DOHH2 (cell line): Measurements from ENCODE around the gene NANS.

ENCODE experiments used
- EZH2phosphoT487 ChIP-seq: fragments of 200-600 bp; sonication (generic); IDR thresholded peaks from 2 replicates; pipeline ENCODE4 v1.6.1; 2017; ENCODE audit warnings: borderline replicate concordance, mild to moderate bottlenecking, antibody characterized with exemption, low read length, moderate library complexity, mixed read lengths
- TF ChIP-seq, protein P1 (sequence below): fragments of 200-600 bp; sonication (generic); IDR thresholded peaks from one replicate; pipeline ENCODE4 v1.5.1; 2014; ENCODE audit warnings: antibody characterized with exemption, mild to moderate bottlenecking, low read depth, low read length; ENCODE audit not compliant: poor library complexity, severe bottlenecking

DNA sequence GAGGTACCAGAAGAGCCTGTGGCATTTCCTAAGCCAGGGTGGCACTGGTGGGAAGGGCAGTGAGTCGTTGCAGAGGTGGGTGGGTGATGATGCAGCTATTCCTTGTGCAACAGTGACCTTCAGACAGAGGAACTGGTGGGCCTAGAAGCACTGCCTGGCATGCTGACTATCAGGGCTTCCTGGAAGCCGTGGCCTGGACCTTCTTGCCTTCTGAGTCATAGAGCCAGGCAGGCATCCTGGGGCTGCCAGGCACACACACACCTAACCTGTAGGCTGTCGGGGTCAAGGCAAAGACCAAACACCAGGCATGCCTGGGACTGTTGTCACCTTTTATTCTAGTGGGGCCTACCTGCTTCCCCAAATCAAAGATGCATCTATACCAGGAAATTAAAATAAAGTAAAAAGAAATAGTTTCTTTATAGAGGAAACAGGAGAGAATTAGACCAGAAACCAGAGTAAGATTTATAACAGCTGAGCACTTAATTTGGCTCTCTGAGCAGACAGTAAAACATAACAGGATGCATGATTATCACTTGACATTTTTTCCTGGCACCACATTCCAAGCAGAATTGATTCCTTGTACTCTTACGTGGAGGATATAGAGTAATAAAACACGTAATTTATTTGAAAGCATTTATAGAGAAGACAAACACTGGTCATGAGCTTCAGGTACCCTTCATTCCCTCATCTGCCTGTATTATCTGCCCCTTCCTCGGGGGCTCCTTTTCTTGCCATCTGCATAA is 25.1 kb downstream of the NANS start:
- TF ChIP-seq, protein P1, sequence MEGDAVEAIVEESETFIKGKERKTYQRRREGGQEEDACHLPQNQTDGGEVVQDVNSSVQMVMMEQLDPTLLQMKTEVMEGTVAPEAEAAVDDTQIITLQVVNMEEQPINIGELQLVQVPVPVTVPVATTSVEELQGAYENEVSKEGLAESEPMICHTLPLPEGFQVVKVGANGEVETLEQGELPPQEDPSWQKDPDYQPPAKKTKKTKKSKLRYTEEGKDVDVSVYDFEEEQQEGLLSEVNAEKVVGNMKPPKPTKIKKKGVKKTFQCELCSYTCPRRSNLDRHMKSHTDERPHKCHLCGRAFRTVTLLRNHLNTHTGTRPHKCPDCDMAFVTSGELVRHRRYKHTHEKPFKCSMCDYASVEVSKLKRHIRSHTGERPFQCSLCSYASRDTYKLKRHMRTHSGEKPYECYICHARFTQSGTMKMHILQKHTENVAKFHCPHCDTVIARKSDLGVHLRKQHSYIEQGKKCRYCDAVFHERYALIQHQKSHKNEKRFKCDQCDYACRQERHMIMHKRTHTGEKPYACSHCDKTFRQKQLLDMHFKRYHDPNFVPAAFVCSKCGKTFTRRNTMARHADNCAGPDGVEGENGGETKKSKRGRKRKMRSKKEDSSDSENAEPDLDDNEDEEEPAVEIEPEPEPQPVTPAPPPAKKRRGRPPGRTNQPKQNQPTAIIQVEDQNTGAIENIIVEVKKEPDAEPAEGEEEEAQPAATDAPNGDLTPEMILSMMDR = no peak
- no peak for TF ChIP-seq EZH2phosphoT487
